HG03097 (cell line): ENCODE results near the gene UQCC5.

ENCODE experiments used
- ATAC-seq: cut with Tn5 transposase; IDR thresholded peaks from one replicate; pipeline ENCODE4 v1.9.1; 2021; ENCODE audit not compliant: unreplicated experiment, low FRiP score

Gene UQCC5

GRCh38 chr3:52503788-52504424, 32.5 kb upstream of the UQCC5 start:
- ATAC-seq: no peak

GRCh38 chr3:52504977-52505376, 31.4 kb upstream of the UQCC5 start:
- ATAC-seq: no peak

- no peak for ATAC-seq
Measured at GRCh38 chr3:52506266-52506966, 30.0 kb upstream of the UQCC5 start.

GRCh38 chr3:52507359-52507758, 29.0 kb upstream of the UQCC5 start:
- no peak for ATAC-seq

- no peak for ATAC-seq
Measured at GRCh38 chr3:52509753-52510328, 26.6 kb upstream of the UQCC5 start.

- ATAC-seq: no peak
Measured at GRCh38 chr3:52511509-52511908, 24.9 kb upstream of the UQCC5 start.

- no peak for ATAC-seq
Measured at GRCh38 chr3:52512105-52512504, 24.3 kb upstream of the UQCC5 start.

GRCh38 chr3:52512727-52513126, 23.7 kb upstream of the UQCC5 start:
- no peak for ATAC-seq

GRCh38 chr3:52513281-52513680, 23.1 kb upstream of the UQCC5 start:
- ATAC-seq: no peak

GRCh38 chr3:52514576-52514975, 21.8 kb upstream of the UQCC5 start:
- ATAC-seq: no peak

- no peak for ATAC-seq
Measured at GRCh38 chr3:52515192-52515591, 21.2 kb upstream of the UQCC5 start.

GRCh38 chr3:52516509-52517195, 19.8 kb upstream of the UQCC5 start:
- no peak for ATAC-seq

GRCh38 chr3:52517796-52518722, 18.3 kb upstream of the UQCC5 start:
- no peak for ATAC-seq

GRCh38 chr3:52518723-52519444, 17.5 kb upstream of the UQCC5 start:
- no peak for ATAC-seq

GRCh38 chr3:52519445-52520140, 16.8 kb upstream of the UQCC5 start:
- no peak for ATAC-seq

- no peak for ATAC-seq
Measured at GRCh38 chr3:52520141-52520667, 16.2 kb upstream of the UQCC5 start.

- ATAC-seq: no peak
Measured at GRCh38 chr3:52520716-52521487, 15.5 kb upstream of the UQCC5 start.

GRCh38 chr3:52521488-52521824, 14.9 kb upstream of the UQCC5 start:
- no peak for ATAC-seq
